NCI-H2196 (cell line): Measurements from ENCODE around the gene SCN2A.
A peak's percentile ranks its signal among the peaks of the same experiment; 100 is the strongest.
"Not testable (repeated sequence)": the region's sequence is repeated elsewhere in the genome, so short reads cannot be mapped to it uniquely, and the experiment has no call there.

Experiments used
- DNase-seq: peaks from one replicate; lab custom pipeline; 2025; ENCODE audit not compliant: unreplicated experiment; lab: John Stamatoyannopoulos, UW

Gene SCN2A

GRCh38 chr2:165251366-165251765 is 12.2 kb downstream of the SCN2A start:
- DNase-seq = peak; percentile 37

GRCh38 chr2:165253178-165253577 is 14.0 kb downstream of the SCN2A start:
- no peak for DNase-seq

GRCh38 chr2:165256618-165257017 is 17.4 kb downstream of the SCN2A start:
- DNase-seq = no peak

GRCh38 chr2:165260347-165260746 is 21.1 kb downstream of the SCN2A start:
- not testable (repeated sequence) for DNase-seq

GRCh38 chr2:165268754-165269153 is 29.5 kb downstream of the SCN2A start:
- no peak for DNase-seq

- DNase-seq = no peak
Measured at GRCh38 chr2:165273176-165273575, 34.0 kb downstream of the SCN2A start.

- no peak for DNase-seq
Measured at GRCh38 chr2:165274698-165275097, 35.5 kb downstream of the SCN2A start.

GRCh38 chr2:165275932-165276331 is 36.7 kb downstream of the SCN2A start:
- DNase-seq = no peak

GRCh38 chr2:165277295-165277694 is 38.1 kb downstream of the SCN2A start:
- DNase-seq = peak; percentile 24

GRCh38 chr2:165277860-165278656 is 38.8 kb downstream of the SCN2A start:
- no peak for DNase-seq

- no peak for DNase-seq
Measured at GRCh38 chr2:165280356-165280755, 41.1 kb downstream of the SCN2A start.

GRCh38 chr2:165281387-165281786 is 42.2 kb downstream of the SCN2A start:
- DNase-seq = no peak

- DNase-seq = no peak
Measured at GRCh38 chr2:165283342-165283741, 44.1 kb downstream of the SCN2A start.

GRCh38 chr2:165287094-165287778 is 48.0 kb downstream of the SCN2A start:
- no peak for DNase-seq

GRCh38 chr2:165289069-165289468 is 49.9 kb downstream of the SCN2A start:
- no peak for DNase-seq

- DNase-seq = peak; percentile 91
Measured at GRCh38 chr2:165293440-165294420, 54.5 kb downstream of the SCN2A start.

- DNase-seq = no peak
Measured at GRCh38 chr2:165294912-165295311, 55.7 kb downstream of the SCN2A start.

- DNase-seq = no peak
Measured at GRCh38 chr2:165295643-165296042, 56.4 kb downstream of the SCN2A start.

- no peak for DNase-seq
Measured at GRCh38 chr2:165305391-165306096, 66.3 kb downstream of the SCN2A start.

GRCh38 chr2:165307317-165307716 is 68.1 kb downstream of the SCN2A start:
- no peak for DNase-seq

- no peak for DNase-seq
Measured at GRCh38 chr2:165311949-165312348, 72.7 kb downstream of the SCN2A start.
